ENCODE results near the gene TMEM92.
"Not testable (repeated sequence)": the region's sequence is repeated elsewhere in the genome, so short reads cannot be mapped to it uniquely, and the experiment has no call there.

Gene TMEM92

DNA sequence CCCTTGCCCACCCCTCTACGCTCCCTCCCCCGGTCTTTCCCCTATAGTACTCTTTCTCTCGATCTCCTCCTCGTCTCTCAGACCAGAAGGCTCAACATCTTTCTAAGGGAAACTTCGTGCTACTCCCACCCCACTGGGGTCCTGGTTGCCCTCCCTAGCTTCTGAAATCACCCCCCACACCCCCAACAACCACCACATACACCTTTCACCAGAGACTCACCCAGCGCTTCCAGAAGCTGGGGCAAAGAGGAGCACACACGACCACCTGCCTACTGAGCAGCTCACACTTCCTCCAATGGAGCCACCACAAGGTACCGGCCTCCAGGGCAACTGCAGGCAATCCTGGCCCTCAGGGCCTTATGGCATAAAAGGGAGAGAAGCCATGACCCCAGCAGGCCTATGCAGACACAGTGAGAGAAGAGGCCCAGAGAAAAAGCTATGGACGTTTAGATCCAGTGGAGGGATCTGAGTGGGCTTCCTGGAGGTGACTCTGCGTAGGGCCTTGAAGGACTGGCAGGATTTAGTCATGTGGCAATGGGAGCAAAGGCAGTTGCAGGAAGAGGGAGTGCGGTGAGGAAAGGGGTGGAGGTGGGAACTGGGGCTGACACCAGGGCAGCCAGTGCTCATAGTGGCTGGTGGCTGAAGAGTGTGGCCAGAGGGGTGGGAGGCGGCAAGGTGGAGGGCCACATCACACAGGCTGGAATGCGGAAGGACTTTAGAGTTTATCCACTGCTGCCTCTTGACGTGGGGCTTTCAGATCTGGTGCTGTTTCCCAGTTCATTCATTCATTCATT lies 12.1 kb upstream of the TMEM92 start:
- no peak for DNase-seq (ENCODE audit: low spot score)

DNA sequence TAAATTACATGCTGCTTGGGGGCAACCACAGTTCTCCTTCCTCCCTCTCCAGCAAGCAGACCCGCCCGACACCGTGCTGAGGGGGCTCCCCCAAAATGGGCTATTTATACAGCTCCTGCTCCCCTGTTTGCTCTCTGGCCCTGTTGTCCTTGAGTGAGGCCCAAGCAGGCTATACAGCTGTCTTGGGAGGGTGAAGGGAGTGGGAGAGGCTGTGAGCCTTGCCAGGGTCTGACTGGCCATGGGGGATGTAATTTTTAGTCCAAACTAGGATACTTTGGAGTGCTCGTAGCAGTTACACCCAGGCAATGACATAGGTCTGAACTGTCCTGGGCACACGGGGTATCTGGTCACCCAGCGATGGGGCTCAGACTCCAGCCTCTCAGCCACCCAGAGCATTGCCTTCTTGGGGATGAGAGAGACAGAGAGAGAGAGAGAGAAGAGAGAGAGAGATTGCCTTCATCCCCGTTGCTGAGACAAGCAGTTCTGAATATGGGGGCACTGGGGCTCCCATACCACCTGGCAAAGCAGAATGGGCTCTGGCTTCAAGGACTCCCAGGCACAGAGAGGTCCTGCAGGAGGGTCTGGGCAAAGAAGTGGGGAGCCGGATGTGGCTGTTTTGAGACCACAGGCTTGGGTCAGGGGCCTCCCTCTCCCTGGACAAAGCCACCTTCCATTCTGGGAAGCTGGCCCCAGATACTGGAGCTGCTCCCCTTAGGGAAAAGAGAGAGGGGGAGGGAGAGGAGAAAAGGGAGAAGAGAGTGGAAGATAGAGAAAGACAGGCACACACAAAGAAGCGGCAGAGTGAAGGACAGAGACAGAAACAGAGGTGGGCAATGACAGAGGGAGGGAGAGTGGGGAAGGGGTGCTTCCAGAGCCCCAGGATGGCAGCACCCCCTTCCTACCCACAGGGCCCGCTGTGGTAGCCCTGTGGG lies 10.7 kb upstream of the TMEM92 start:
- no peak for DNase-seq (ENCODE audit: low spot score)

DNA sequence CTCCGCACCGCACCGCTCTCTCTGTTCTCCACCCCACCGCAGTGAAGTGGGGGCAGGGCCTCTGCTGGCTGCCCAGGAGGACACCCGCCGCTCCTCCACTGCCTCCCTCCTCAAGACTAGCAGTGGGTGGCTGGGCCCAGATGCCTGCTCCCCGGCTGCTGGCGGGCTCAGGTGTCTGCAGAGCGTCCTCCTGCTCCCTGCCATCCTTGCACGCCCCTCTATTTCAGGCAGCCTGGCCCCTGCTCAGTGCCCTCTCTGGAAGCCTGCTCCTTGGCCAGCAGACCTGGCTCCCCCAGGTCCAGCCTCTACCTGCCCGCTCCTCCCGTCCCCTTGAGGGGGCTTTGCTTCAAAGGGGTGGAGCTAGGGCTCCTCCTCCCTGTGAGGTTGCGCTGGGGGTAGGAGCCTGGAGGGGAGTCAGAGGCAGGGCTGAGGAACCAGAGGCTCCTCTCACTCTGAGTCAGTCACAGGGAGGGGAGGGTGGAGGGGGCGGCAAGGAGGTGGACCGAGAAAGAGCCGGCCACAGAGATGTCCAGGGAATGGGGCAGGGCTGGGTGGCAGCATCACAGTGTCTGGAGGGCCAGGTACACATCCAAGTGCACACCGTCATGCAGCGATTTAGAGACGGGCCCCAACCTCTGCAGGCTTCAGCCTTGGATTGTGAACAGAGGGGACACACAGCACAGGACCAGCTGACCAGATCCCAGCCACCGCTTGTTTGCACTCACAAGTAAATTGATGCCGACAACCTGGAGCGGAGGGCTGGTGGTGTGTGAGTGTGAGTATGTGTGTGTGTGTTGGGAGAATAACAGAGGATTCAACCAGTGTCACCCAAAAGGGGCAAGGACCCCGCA lies 9.8 kb upstream of the TMEM92 start:
- DNase-seq (ENCODE audit: low spot score), result no peak

DNA sequence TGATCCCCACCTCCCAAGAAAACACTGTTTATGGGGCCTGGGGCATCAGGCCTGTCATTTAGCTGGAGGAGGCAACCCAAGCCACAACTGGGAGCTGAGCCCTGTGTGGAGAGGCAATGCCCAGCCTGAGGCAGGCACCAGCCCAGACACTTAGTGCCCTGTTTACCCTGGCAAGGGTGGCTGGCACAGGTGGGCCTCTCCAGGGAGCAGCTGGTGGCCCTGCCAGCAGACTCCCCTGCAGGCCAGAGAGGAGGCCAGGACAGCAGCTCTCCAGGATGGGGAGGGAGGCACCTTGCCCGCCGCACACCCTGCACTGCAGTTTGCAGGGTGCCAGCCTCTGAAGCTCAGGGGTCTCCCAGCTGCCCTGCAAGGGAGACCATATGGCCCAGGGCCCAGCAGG lies 9.1 kb upstream of the TMEM92 start:
- DNase-seq (ENCODE audit: low spot score), result no peak

GRCh38 chr17:50265690-50266315 lies 8.5 kb upstream of the TMEM92 start:
- no peak for DNase-seq (ENCODE audit: low spot score)

- peak; percentile 90 for DNase-seq (ENCODE audit: low spot score)
Observed at GRCh38 chr17:50266384-50267073, 7.7 kb upstream of the TMEM92 start.

GRCh38 chr17:50267074-50267841 lies 7.0 kb upstream of the TMEM92 start:
- DNase-seq (ENCODE audit: low spot score), result peak; percentile 91

GRCh38 chr17:50268026-50268425 lies 6.2 kb upstream of the TMEM92 start:
- no peak for DNase-seq (ENCODE audit: low spot score)

GRCh38 chr17:50268743-50269275 lies 5.5 kb upstream of the TMEM92 start:
- peak; percentile 68 for DNase-seq (ENCODE audit: low spot score)

- no peak for DNase-seq (ENCODE audit: low spot score)
Observed at GRCh38 chr17:50269477-50270434, 4.5 kb upstream of the TMEM92 start.

- DNase-seq (ENCODE audit: low spot score), result no peak
Observed at GRCh38 chr17:50270435-50271362, 3.6 kb upstream of the TMEM92 start.

DNA sequence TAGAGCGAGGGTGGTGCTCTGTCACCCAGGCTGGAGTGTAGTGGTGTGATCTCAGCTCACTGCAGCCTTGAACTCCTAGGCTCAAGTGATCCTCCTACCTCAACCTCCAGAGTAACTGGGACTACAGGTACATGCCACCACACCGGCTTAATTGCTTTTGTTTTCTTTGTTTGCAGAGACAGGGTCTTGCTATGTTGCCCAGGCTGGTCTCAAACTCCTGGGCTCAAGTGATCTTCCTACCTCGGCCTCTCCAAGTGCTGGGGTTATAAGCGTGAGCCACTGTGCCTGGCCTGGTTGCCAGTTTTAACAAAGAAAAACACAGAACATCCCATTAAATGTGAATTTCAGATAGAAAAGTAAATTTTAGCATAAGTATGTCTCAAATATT lies 2.9 kb upstream of the TMEM92 start:
- not testable (repeated sequence) for DNase-seq (ENCODE audit: low spot score)

GRCh38 chr17:50272246-50272645 lies 2.0 kb upstream of the TMEM92 start:
- no peak for DNase-seq (ENCODE audit: low spot score)

GRCh38 chr17:50272711-50273653 lies 1.3 kb upstream of the TMEM92 start:
- no peak for DNase-seq (ENCODE audit: low spot score)

- DNase-seq (ENCODE audit: low spot score), result no peak
Observed at GRCh38 chr17:50273654-50274040, 619 bp upstream of the TMEM92 start.

GRCh38 chr17:50274897-50275221 lies 593 bp downstream of the TMEM92 start:
- DNase-seq (ENCODE audit: low spot score), result no peak

DNA sequence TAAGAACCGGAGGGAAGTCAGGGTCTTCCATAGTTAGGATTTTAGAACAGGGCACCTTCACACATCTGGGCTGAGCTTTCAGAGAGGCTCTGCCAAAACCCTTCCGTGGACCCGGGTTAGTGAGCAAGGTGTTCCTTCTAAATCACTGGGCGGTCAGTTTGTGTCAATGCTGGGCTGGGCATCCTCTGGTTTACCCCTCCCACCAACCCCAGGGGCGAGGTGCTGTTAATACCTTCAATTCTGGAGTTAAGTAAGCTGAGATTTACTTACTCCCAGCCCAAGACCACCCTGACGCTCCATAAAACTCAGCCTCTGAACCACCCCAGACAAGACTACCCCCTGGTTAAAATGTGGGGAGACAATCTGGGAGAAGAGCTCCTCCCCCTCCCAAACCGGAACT lies 1.0 kb downstream of the TMEM92 start:
- no peak for DNase-seq (ENCODE audit: low spot score)
